Stomach (tissue), 9 donors: ENCODE measurements around the gene LYSMD1. TPM values are rescaled to one million over a fixed set of nuclear protein-coding genes. Genes with fewer than 3 reads are reported as not detected.
"Not testable (repeated sequence)": the region's sequence is repeated elsewhere in the genome, so short reads cannot be mapped to it uniquely, and the experiment has no call there.

Source experiments
- DNase-seq, 2 donors: peaks; one replicate each; pipeline versions ENCODE4 v3.0.0 to v3.0.0-alpha.2; 2013 to 2019
- H3K27ac ChIP-seq, 5 donors: fragments of 200-600 bp in 4 of 5; sonication (generic) in 4 of 5; one replicate each; pipeline ENCODE4 v1.5.1; 2013 to 2019; ENCODE audit warnings: mild to moderate bottlenecking in 1 of 5, moderate library complexity in 1 of 5
- H3K27me3 ChIP-seq, 3 donors: fragments of 200-600 bp; sonication (generic); one replicate each; pipeline ENCODE4 v1.5.1; 2017 to 2019; ENCODE audit warnings: mixed run types in 1 of 3
- H3K36me3 ChIP-seq, 4 donors: fragments of 200-600 bp; sonication (generic); 1 replicate in 3 of 4; 2 replicates in 1 of 4; pipeline ENCODE4 v1.5.1; 2016 to 2019
- H3K4me1 ChIP-seq, 4 donors: fragments of 200-600 bp; sonication (generic); one replicate each; pipeline ENCODE4 v1.5.1; 2016 to 2019
- H3K4me3 ChIP-seq, 4 donors: fragments of 200-600 bp; sonication (generic) in 3 of 4; one replicate each; pipeline ENCODE4 v1.5.1; 2016 to 2019; ENCODE audit warnings: mild to moderate bottlenecking in 1 of 4
- H3K9me3 ChIP-seq, 4 donors: fragments of 200-600 bp; sonication (generic); one replicate each; pipeline ENCODE4 v1.5.1; 2016 to 2019
- EP300 ChIP-seq: sonication (generic); formaldehyde crosslinking; IDR thresholded peaks from one replicate; pipeline ENCODE4 v1.6.1; 2017; ENCODE audit warnings: antibody characterized with exemption
- POLR2A ChIP-seq, 4 donors: fragments of 450-650 bp; IDR thresholded peaks; one replicate each; pipeline ENCODE4 v1.6.1; 2016; ENCODE audit warnings: antibody characterized with exemption in 4 of 4, control low read depth in 2 of 4, mild to moderate bottlenecking in 1 of 4, moderate library complexity in 1 of 4
- POLR2AphosphoS5 ChIP-seq, 3 donors: sonication (generic); formaldehyde crosslinking; IDR thresholded peaks; one replicate each; pipeline ENCODE4 v1.6.1; 2016; ENCODE audit warnings: antibody characterized with exemption in 3 of 3
- WGBS, 5 donors: extraction: QIAGEN DNeasy Blood & Tissue Kit in 3 of 5; methylation state at CpG; one replicate each; pipeline versions ENCODE4 v1.1.5 to v1.1.7; 2013 to 2018; 5-methylcytosine and 5-hydroxymethylcytosine counted together
- intact Hi-C: fragments of 100-400 bp; cut with DNase I; formaldehyde crosslinking; loops from one replicate; pipeline ENCODE4 v1.15.1; 2023; ENCODE audit warnings: low total_unique reads
- polyA plus RNA-seq, 3 donors: library from polyadenylated mRNA; stranded (reverse); fragments of 200-250 nt; gene quantifications; one replicate each; pipeline ENCODE4 v1.2.3, GENCODE V29; 2013
- total RNA-seq, 5 donors: library from RNA; depleted of rRNA; stranded (reverse); fragments of >200 nt; gene quantifications; one replicate each; pipeline versions ENCODE4 v1.1.0 to v1.2.3, GENCODE V29; 2014 to 2016
- TF ChIP-seq, protein P1 (sequence below), 7 experiments: fragments of 450-650 bp in 4 of 7; fragments of 200-600 bp in 3 of 7; sonication (generic) in 3 of 7; IDR thresholded peaks; one replicate each; pipeline ENCODE4 v1.5.1; 2016 to 2019; ENCODE audit warnings: antibody characterized with exemption in 7 of 7, control low read depth in 2 of 7, mild to moderate bottlenecking in 1 of 7
- donor health status: healthy with polysubstance abuse.
- donor health status: Bipolar disorder and iron deficiency.
- donor health status: healthy.

LYSMD1 gene
- total and polyA plus RNA-seq, 8 donors, result 1.7 to 10.3 (median 4.6) TPM

DNA sequence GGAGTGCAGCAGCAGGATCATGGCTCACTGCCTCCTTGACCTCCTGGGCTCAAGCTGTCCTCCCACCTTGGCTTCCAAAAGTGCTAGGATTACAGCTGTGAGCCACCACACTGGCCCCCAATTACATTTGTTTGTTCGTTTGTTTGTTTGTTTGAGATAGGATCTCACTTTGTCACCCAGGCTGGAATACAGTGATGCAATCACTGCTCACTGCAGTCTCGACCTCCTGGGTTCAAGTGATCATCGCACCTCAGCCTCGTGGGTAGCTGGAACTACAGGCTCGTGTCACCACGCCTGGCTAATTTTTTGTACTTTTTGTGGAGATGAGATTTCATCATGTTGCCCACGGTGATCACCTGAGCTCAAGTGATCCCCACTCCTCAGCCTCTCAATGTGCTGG, 26.3 kb upstream of the LYSMD1 start:
- intact Hi-C loops, result no loop called here
- no peak for TF ChIP-seq EP300
- H3K9me3 ChIP-seq, result no peaks in the 10 kb centered on the region
- H3K4me1 ChIP-seq, result peaks cover 19 to 49% (median 34%) of the 10 kb centered on the region in 4 donors
- H3K36me3 ChIP-seq, result no peaks in the 10 kb centered on the region
- WGBS, 5 donors, result 71 to 79% (median 75%) methylated on average over 7 of the region's 7 CpGs
- H3K4me3 ChIP-seq, result no peak overlapping the region
- no peaks in the 10 kb centered on the region for H3K27me3 ChIP-seq
- no peak for DNase-seq
- H3K27ac ChIP-seq, result no peak overlapping the region

DNA sequence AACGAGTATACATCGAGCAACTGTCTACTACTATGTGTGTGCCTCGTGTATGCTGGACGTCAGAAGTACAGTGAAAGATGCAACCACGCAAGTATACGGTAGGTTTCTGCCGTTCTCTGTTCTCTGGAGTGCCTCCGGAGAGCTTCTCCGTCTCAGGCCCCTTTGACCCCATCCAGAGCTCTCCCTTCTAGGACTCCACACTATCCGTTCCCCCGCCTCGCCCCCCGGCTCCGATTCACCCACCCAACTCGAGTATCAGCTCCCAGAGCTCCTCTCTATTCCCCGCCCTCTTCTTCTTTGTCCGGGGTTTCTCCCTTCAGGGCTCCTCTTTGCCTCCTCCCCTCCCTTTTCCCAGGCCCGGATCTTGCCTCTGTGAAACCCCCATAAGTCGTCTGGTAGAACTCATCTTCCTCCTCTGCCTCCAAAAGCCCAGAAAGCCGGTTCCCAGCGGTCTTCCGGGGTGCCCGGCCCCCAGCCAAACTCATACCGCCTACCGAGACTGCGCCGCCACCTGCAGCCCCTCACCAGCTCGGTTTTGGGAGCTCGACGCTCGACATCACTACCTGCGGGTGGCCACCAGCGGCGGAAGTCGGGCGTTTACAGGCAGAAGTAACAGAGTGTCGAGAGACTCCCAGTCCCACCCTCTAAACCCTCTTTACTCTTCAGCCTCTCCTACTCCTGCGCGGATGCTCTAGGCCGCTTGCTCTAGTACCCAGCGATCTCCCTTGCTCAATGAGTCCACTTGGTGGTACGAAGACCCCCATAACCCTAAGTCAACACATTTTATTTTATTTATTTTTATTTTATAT, 24.1 kb upstream of the LYSMD1 start, which contains the start of gene VPS72:
TSS of gene VPS72 (minus strand) at position 561 of the 809 bp plus-strand sequence. CDS start at position 485, 76 bp downstream.
- WGBS, 5 donors, result 0 to 1% (median 0%) methylated on average over 42 of the region's 42 CpGs
- TF ChIP-seq POLR2A (IDR thresholded peaks at IDR 0.05) (peak in 1 of 4 donors; percentile 20), POLR2AphosphoS5 (IDR thresholded peaks at IDR 0.05) (peak; percentile 71 to 87 (median 79)), EP300 (no peak)
- TF ChIP-seq, protein P1, sequence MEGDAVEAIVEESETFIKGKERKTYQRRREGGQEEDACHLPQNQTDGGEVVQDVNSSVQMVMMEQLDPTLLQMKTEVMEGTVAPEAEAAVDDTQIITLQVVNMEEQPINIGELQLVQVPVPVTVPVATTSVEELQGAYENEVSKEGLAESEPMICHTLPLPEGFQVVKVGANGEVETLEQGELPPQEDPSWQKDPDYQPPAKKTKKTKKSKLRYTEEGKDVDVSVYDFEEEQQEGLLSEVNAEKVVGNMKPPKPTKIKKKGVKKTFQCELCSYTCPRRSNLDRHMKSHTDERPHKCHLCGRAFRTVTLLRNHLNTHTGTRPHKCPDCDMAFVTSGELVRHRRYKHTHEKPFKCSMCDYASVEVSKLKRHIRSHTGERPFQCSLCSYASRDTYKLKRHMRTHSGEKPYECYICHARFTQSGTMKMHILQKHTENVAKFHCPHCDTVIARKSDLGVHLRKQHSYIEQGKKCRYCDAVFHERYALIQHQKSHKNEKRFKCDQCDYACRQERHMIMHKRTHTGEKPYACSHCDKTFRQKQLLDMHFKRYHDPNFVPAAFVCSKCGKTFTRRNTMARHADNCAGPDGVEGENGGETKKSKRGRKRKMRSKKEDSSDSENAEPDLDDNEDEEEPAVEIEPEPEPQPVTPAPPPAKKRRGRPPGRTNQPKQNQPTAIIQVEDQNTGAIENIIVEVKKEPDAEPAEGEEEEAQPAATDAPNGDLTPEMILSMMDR (IDR thresholded peaks at IDR 0.05), result peak in 2 of 7 experiments; percentile 13 to 42
- peaks cover 9 to 13% (median 11%) of the 10 kb centered on the region in 4 donors for H3K36me3 ChIP-seq
- H3K4me1 ChIP-seq, result peaks cover 15 to 43% (median 30%) of the 10 kb centered on the region in 4 donors
- intact Hi-C loops, result no loop called here
- H3K9me3 ChIP-seq, result no peaks in the 10 kb centered on the region
- H3K27me3 ChIP-seq, result no peaks in the 10 kb centered on the region
- H3K4me3 ChIP-seq, result peak within 1 kb of the TSS; percentile 80 to 96 (median 85)
- peak within 1 kb of the TSS; percentile 79 to 93 (median 89) for H3K27ac ChIP-seq
- peak; percentile 86 to 97 for DNase-seq

DNA sequence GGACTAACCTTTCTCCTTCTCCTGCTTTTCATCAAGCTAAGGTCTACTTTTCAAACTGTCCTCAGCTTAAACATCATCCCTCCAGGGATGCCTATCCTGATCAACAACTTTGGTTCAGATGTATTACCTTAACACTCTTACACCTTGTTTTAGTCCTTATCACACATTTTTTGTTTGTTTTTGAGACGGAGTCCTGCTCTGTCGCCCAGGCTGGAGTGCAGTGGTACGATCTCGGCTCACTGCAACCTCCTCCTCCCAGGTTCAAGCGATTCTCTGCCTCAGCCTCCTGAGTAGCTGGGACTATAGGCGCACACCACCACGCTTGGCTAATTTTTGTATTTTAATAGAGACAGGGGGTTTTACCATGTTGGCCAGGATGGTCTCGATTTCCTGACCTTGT, 23.0 kb upstream of the LYSMD1 start:
- H3K4me3 ChIP-seq, result peak overlapping the region; percentile 80 to 96 (median 85)
- H3K27ac ChIP-seq, result peak overlapping the region in 4 of 5 donors; percentile 85 to 93 (median 90)
- H3K9me3 ChIP-seq, DNase-seq, intact Hi-C loops, H3K27me3 ChIP-seq: not testable (repeated sequence)
- peaks cover 19 to 25% (median 23%) of the 10 kb centered on the region in 4 donors for H3K36me3 ChIP-seq
- H3K4me1 ChIP-seq, result peaks cover 15 to 37% (median 30%) of the 10 kb centered on the region in 4 donors
- 34 to 61% (median 55%) methylated on average over 8 of the region's 8 CpGs for WGBS, 5 donors

DNA sequence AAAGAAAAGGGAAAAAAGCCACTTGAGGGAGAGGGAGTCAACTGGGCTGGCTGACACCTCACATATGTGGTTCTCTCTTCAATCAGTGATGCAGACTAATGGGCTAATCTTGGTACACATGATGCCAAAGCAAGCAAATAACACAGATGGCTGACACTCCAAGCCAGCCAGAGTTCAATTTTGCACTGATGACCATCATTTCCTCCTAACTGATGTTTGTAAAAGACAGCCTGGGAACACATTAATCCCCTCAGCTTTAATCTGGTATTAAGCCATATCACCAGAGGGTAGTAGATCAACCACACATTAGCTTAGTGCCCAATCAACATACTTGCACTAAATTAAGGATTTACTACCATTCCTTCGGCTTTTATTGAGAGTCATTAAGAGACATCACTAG, 21.5 kb upstream of the LYSMD1 start:
- intact Hi-C loops, result no loop called here
- DNase-seq, result peak in 1 of 2 donors; percentile 34
- H3K9me3 ChIP-seq, result no peaks in the 10 kb centered on the region
- no peaks in the 10 kb centered on the region for H3K27me3 ChIP-seq
- no peak overlapping the region for H3K4me3 ChIP-seq
- TF ChIP-seq POLR2A (IDR thresholded peaks at IDR 0.05), result no peak
- TF ChIP-seq, protein P1 (IDR thresholded peaks at IDR 0.05), result no peak
- TF ChIP-seq POLR2AphosphoS5 (IDR thresholded peaks at IDR 0.05), result no peak
- TF ChIP-seq EP300, result no peak
- peaks cover 33 to 39% (median 38%) of the 10 kb centered on the region in 4 donors for H3K36me3 ChIP-seq
- WGBS, 5 donors, result 76 to 91% (median 84%) methylated on average over 1 of the region's 1 CpG
- peak overlapping the region in 2 of 5 donors; percentile 18 to 24 for H3K27ac ChIP-seq
- H3K4me1 ChIP-seq, result peaks cover 15 to 37% (median 30%) of the 10 kb centered on the region in 4 donors

DNA sequence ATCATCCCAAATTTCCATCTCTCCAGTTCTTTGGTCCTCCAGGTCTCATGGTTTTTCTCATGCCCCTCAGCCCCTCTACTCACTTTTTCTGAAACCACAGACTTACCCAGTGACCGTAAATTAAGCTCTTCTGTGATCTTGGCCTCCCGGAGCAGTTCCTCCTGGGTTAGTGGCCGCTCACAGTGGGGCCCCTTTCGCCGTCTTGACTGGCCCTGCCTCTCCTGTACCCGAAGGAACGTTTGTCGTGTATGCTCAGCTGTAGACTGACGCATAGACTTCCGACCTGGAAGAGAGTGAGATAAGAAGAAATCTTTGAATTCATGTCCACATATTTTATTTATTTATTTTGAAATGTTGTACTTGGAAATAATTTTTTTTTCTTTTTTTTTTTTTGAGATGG, 18.5 kb upstream of the LYSMD1 start:
- no peak for DNase-seq
- 88 to 96% (median 89%) methylated on average over 10 of the region's 10 CpGs for WGBS, 5 donors
- intact Hi-C loops, result no loop called here
- Histone ChIP-seq H3K36me3 (peaks cover 60 to 69% (median 68%) of the 10 kb centered on the region in 4 donors), H3K4me1 (peaks cover 9 to 29% (median 22%) of the 10 kb centered on the region in 4 donors), H3K27me3 (no peaks in the 10 kb centered on the region), H3K27ac (no peak overlapping the region), H3K4me3 (no peak overlapping the region), H3K9me3 (no peaks in the 10 kb centered on the region)
- TF ChIP-seq, protein P1 (IDR thresholded peaks at IDR 0.05), result no peak
- TF ChIP-seq EP300, result no peak
- no peak for TF ChIP-seq POLR2AphosphoS5 (IDR thresholded peaks at IDR 0.05)
- no peak for TF ChIP-seq POLR2A (IDR thresholded peaks at IDR 0.05)
